A549 (cell line): Measurements from ENCODE around the gene GPR153. TPM values are rescaled to one million over a fixed set of nuclear protein-coding genes. Genes with fewer than 3 reads are reported as not detected.

Source experiments
- ATAC-seq, 2 experiments: fragments of 200-7000 bp in 1 of 2; fragments of >200 bp in 1 of 2; cut with Nextera tagmentation in 1 of 2; cut with Tn5 transposase in 1 of 2; 3 replicates each; pipeline versions ENCODE4 v1.8.0 to v1.9.1; 2018 to 2020; ENCODE audit warnings: mild to moderate bottlenecking in 1 of 2, moderate library complexity in 1 of 2
- CTCF ChIA-PET: fragments of 300-600 bp; sonication (Branson Sonifier 250); formaldehyde crosslinking; extraction: SDS; loops from one replicate; lab custom pipeline; 2021; ENCODE audit warnings: antibody characterized with exemption, inconsistent platforms; lab: Yijun Ruan, JAX
- POLR2A ChIA-PET: fragments of 350-600 bp; formaldehyde crosslinking; extraction: SDS; loops from one replicate; lab custom pipeline; 2021; ENCODE audit warnings: antibody characterized with exemption, inconsistent platforms; lab: Yijun Ruan, JAX
- DNase-seq, 2 experiments: peaks; one replicate each; pipeline versions ENCODE4 v3.0.0 to v3.0.0-alpha.2; 2011 to 2016; ENCODE audit warnings: low read depth in 1 of 2, low spot score in 1 of 2
- FAIRE-seq: peaks from 2 replicates; lab custom pipeline; 2011; peaks lifted over from hg19 to GRCh38; lab: Jason Lieb, UNC
- H3K27ac ChIP-seq, 2 experiments: fragments of >200 bp; sonication (Bioruptor Twin); formaldehyde crosslinking; 3 replicates each; pipeline ENCODE4 v1.5.1; 2016 to 2017
- H3K4me1 ChIP-seq: fragments of >200 bp; sonication (Bioruptor Twin); formaldehyde crosslinking; 3 replicates; pipeline ENCODE4 v1.6.1; 2016
- H3K4me2 ChIP-seq: fragments of >200 bp; sonication (Bioruptor Twin); formaldehyde crosslinking; 3 replicates; pipeline ENCODE4 v1.6.1; 2016
- H3K4me3 ChIP-seq: fragments of >200 bp; sonication (Bioruptor Twin); formaldehyde crosslinking; 3 replicates; pipeline ENCODE4 v1.5.1; 2016
- H3K9me3 ChIP-seq: fragments of >200 bp; sonication (Bioruptor Twin); formaldehyde crosslinking; 3 replicates; pipeline ENCODE4 v1.6.1; 2016
- EHF ChIP-seq: fragments of 250-450 bp; sonication (Bioruptor Pico); IDR thresholded peaks from 2 replicates; pipeline ENCODE4 v1.5.0; 2020; ENCODE audit warnings: mild to moderate bottlenecking
- EHMT2 ChIP-seq: fragments of 200-600 bp; sonication (generic); IDR thresholded peaks from 2 replicates; pipeline ENCODE4 v1.6.1; 2016; ENCODE audit warnings: antibody characterized with exemption, low read depth, mild to moderate bottlenecking, moderate library complexity
- EP300 ChIP-seq, 2 experiments: fragments of >200 bp; sonication (Bioruptor Twin); formaldehyde crosslinking; IDR thresholded peaks; 2 replicates in 1 of 2; 3 replicates in 1 of 2; pipeline ENCODE4 v1.6.1; 2016 to 2017
- ESRRA ChIP-seq: fragments of 150-350 bp; IDR thresholded peaks from 2 replicates; pipeline ENCODE4 v1.6.1; 2014; ENCODE audit warnings: mild to moderate bottlenecking, low read length, borderline replicate concordance
- FOSL2 ChIP-seq, 2 experiments: fragments of 450-650 bp in 1 of 2; fragments of >200 bp in 1 of 2; sonication (Bioruptor Twin) in 1 of 2; formaldehyde crosslinking; IDR thresholded peaks; 2 replicates each; pipeline versions ENCODE4 v1.5.0 to v1.6.1; 2016 to 2020; ENCODE audit warnings: mild to moderate bottlenecking in 1 of 2, moderate library complexity in 1 of 2
- HOXA7 ChIP-seq: fragments of 250-450 bp; sonication (Bioruptor Pico); IDR thresholded peaks from 2 replicates; pipeline ENCODE4 v1.5.0; 2020; ENCODE audit warnings: mild to moderate bottlenecking, moderate library complexity
- HOXB13 ChIP-seq: fragments of 250-450 bp; sonication (Bioruptor Pico); IDR thresholded peaks from 2 replicates; pipeline ENCODE4 v1.5.0; 2020; ENCODE audit warnings: low read depth, mild to moderate bottlenecking, moderate library complexity
- HOXB5 ChIP-seq: fragments of 250-450 bp; sonication (Bioruptor Pico); IDR thresholded peaks from 2 replicates; pipeline ENCODE4 v1.5.0; 2020; ENCODE audit warnings: mild to moderate bottlenecking, moderate library complexity
- JUN ChIP-seq, 2 experiments: fragments of >200 bp; sonication (Bioruptor Twin); formaldehyde crosslinking; IDR thresholded peaks; 2 replicates in 1 of 2; 3 replicates in 1 of 2; pipeline ENCODE4 v1.6.1; 2016 to 2017
- JUNB ChIP-seq: fragments of >200 bp; sonication (Bioruptor Twin); formaldehyde crosslinking; IDR thresholded peaks from 2 replicates; pipeline ENCODE4 v1.6.1; 2016
- MAFK ChIP-seq: fragments of 450-650 bp; IDR thresholded peaks from 2 replicates; pipeline ENCODE4 v1.6.1; 2014; ENCODE audit not compliant: partially characterized antibody
- NFE2L2 ChIP-seq: fragments of 150-350 bp; conservative IDR thresholded peaks from 2 replicates; pipeline ENCODE4 v1.6.1; 2014; ENCODE audit warnings: low read length
- NR3C1 ChIP-seq: fragments of >200 bp; sonication (Bioruptor Twin); formaldehyde crosslinking; IDR thresholded peaks from 3 replicates; pipeline ENCODE4 v1.6.1; 2017
- PHF8 ChIP-seq: fragments of 200-600 bp; sonication (generic); IDR thresholded peaks from 2 replicates; pipeline ENCODE4 v1.6.1; 2016; ENCODE audit warnings: low read depth, mild to moderate bottlenecking, antibody characterized with exemption, moderate library complexity, borderline replicate concordance
- POLR2A ChIP-seq: IDR thresholded peaks from 2 replicates; pipeline ENCODE4 v1.6.1; 2012; ENCODE audit warnings: mild to moderate bottlenecking, low read length
- RAD21 ChIP-seq, 2 experiments: fragments of >200 bp in 1 of 2; sonication (Bioruptor Twin) in 1 of 2; formaldehyde crosslinking in 1 of 2; IDR thresholded peaks in 1 of 2; conservative IDR thresholded peaks in 1 of 2; 2 replicates in 1 of 2; 3 replicates in 1 of 2; pipeline ENCODE4 v1.6.1; 2012 to 2018; ENCODE audit warnings: inconsistent platforms in 1 of 2
- ZSCAN20 ChIP-seq: fragments of 250-450 bp; sonication (Bioruptor Pico); IDR thresholded peaks from 2 replicates; pipeline ENCODE4 v1.8.0; 2022; ENCODE audit warnings: mild to moderate bottlenecking, moderate library complexity
- WGBS: methylation state at CpG from one replicate; pipeline ENCODE4 v1.1.6; 2017; ENCODE audit errors: missing lambda C conversion rate; 5-methylcytosine and 5-hydroxymethylcytosine counted together
- polyA plus RNA-seq, 4 experiments: library from polyadenylated mRNA; depleted of rRNA in 3 of 4; stranded (reverse); fragments of >200 nt; fragmentation: RNase III in 1 of 4; extraction: RNeasy Plus Mini Kit Qiagen cat#74134 plus additional on column Dnase treatment in 1 of 4; gene quantifications; 2 replicates in 3 of 4; 3 replicates in 1 of 4; pipeline ENCODE4 v1.2.3, GENCODE V29; 2011 to 2017
- TF ChIP-seq, protein P1 (sequence below): IDR thresholded peaks from 2 replicates; pipeline ENCODE4 v1.6.1; 2012
- TF ChIP-seq, protein P2 (sequence below): fragments of >200 bp; sonication (Bioruptor Twin); formaldehyde crosslinking; IDR thresholded peaks from 2 replicates; pipeline ENCODE4 v1.6.1; 2016
- TF ChIP-seq, protein P3 (sequence below): fragments of 200-600 bp; sonication (generic); IDR thresholded peaks from 2 replicates; pipeline ENCODE4 v1.6.1; 2016; ENCODE audit warnings: antibody characterized with exemption, mild to moderate bottlenecking, moderate library complexity
- TF ChIP-seq, protein P4 (sequence below): IDR thresholded peaks from 2 replicates; pipeline ENCODE4 v1.6.1; 2012; ENCODE audit warnings: low read depth, borderline replicate concordance
- TF ChIP-seq, protein P5 (sequence below): fragments of 250-450 bp; sonication (Bioruptor Pico); IDR thresholded peaks from 2 replicates; pipeline ENCODE4 v1.5.0; 2021; ENCODE audit warnings: mild to moderate bottlenecking, moderate library complexity, borderline replicate concordance

Gene GPR153
- polyA plus RNA-seq, 2 of the 4 experiments (the other 2 are of a cell fraction), result 0.56 to 1.4 TPM

DNA sequence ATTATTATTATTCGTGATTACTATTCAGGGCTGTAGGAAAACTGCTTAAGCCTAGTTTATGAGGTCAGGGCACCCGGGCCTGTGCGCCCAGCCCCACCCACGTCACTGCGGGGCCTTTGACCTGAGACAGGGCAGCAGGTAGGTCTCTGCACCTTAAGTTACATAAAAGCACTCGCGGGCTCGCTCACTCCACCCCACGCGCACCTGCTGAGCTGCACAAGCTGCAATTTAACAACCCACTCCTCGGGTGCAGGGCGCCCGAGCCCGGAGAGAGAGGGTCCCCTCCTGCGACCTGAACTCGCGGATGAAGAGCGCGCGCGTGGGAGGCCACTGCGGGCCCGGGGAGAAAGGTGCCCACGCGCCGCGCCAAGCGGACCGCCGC is 25.6 kb downstream of the GPR153 start:
- Histone ChIP-seq H3K9me3 (no peaks in the 10 kb centered on the region), H3K4me2 (peak overlapping the region; percentile 78), H3K4me1 (peaks cover 7% of the 10 kb centered on the region; the same call in 1 of the 3 replicates)
- no peak for DNase-seq
- CTCF ChIA-PET, result interaction anchor here (0.6 to 4.4 kb wide), 6 partner anchors 10 to 223 kb away, joined by 3 to 21 read pairs (median 4); partner anchors contain the start of gene RNF207
- TF ChIP-seq PHF8, result no peak
- TF ChIP-seq HOXB5, result no peak
- TF ChIP-seq, protein P1, sequence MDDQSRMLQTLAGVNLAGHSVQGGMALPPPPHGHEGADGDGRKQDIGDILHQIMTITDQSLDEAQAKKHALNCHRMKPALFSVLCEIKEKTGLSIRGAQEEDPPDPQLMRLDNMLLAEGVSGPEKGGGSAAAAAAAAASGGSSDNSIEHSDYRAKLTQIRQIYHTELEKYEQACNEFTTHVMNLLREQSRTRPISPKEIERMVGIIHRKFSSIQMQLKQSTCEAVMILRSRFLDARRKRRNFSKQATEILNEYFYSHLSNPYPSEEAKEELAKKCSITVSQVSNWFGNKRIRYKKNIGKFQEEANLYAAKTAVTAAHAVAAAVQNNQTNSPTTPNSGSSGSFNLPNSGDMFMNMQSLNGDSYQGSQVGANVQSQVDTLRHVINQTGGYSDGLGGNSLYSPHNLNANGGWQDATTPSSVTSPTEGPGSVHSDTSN, result no peak
- TF ChIP-seq HOXB13 (CRISPR knock-in tag), result no peak
- no peak for TF ChIP-seq NR3C1
- no peak for TF ChIP-seq NFE2L2
- no peak for TF ChIP-seq FOSL2 (IDR thresholded peaks at IDR 0.05)
- no peak for TF ChIP-seq FOSL2 (CRISPR knock-in tag; IDR thresholded peaks at IDR 0.05)
- TF ChIP-seq RAD21 (conservative IDR thresholded peaks at IDR 0.05 in 1 of 2, IDR thresholded peaks at IDR 0.05 in 1 of 2), result no peak
- TF ChIP-seq, all 56 proteins: peak for 0
- FAIRE-seq, result no peak
- Histone ChIP-seq H3K27ac (peak overlapping the region; percentile 99), H3K4me3 (peak overlapping the region; percentile 100)
- WGBS, result 0% methylated on average over 3 of the region's 30 CpGs
- POLR2A ChIA-PET, result interaction anchor here (1.0 to 1.6 kb wide), 4 partner anchors 9 to 30 kb away, joined by 3 to 9 read pairs (median 6); partner anchors contain the start of gene RNF207
- no peak for ATAC-seq

DNA sequence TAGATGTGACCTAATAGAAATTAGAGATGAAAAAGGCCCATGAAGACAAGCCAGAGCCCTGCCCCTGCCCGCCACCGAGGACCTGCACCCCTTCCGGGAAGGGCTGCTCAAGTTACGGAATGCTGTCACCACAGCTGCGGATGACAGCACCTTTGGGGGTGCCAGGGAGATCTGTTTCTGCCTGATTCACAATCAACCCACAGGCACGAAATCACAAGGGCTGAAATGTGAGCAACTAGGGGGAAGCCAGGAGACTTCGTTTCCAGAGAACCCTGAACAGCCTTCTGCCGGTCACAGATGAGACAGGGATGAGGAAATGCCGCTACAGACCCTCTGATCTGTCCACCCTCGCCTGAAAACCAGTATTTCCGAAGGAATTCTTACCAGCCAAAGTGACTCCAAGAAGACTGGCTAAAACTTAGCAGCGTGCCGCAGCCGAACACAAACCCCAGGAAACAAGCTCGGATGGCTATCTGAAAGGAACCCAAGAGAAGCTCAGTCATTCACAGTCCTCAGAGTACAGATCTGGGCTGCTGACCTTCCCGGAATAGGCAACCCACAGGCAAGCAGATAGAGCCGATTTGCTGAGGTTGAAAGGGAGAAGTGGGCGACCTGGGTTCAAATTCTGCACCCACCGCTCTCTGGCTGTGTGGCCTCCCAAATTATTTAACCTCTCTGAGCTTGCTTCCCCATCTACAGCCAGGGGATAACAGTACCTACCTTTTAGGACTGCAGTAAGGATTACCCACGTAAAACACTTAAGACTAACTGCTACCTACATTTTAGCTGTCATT is 26.2 kb downstream of the GPR153 start:
- WGBS, result 37% methylated on average over 17 of the region's 20 CpGs
- peak overlapping the region; percentile 99 for H3K27ac ChIP-seq
- ATAC-seq, result no peak

DNA sequence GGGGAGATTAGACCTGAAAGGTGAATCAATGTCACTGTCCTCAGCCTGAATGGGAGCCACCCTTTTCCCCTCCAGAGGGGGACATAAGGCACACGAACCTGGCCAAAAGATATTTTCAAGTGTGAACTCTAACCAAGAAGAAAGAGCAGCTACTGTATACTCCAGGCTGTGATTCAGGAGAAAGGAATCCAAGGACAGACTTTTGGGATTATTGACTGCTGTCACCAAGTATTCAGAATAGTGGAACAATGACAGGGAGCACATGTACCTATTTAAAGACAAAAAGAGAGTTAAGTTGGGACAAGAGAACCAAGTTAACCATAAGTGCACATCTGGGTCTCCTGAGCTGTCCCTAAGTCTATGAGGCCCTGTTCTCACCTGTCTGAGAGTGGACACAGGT is 27.5 kb downstream of the GPR153 start:
- Histone ChIP-seq H3K4me3 (no peak overlapping the region), H3K27ac (no peak overlapping the region), H3K4me1 (peaks cover 7% of the 10 kb centered on the region; the same call in 1 of the 3 replicates), H3K4me2 (no peak overlapping the region), H3K9me3 (no peaks in the 10 kb centered on the region)
- ATAC-seq (no peak), DNase-seq (no peak), FAIRE-seq (no peak)
- TF ChIP-seq HOXA7 (no peak), POLR2A (no peak), JUN (IDR thresholded peaks at IDR 0.05) (no peak), EHF (no peak), ZSCAN20 (CRISPR knock-in tag) (no peak), ESRRA (no peak), JUNB (no peak), EP300 (IDR thresholded peaks at IDR 0.05) (no peak)
- TF ChIP-seq, protein P2, sequence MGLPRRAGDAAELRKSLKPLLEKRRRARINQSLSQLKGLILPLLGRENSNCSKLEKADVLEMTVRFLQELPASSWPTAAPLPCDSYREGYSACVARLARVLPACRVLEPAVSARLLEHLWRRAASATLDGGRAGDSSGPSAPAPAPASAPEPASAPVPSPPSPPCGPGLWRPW, result no peak
- TF ChIP-seq, protein P3, sequence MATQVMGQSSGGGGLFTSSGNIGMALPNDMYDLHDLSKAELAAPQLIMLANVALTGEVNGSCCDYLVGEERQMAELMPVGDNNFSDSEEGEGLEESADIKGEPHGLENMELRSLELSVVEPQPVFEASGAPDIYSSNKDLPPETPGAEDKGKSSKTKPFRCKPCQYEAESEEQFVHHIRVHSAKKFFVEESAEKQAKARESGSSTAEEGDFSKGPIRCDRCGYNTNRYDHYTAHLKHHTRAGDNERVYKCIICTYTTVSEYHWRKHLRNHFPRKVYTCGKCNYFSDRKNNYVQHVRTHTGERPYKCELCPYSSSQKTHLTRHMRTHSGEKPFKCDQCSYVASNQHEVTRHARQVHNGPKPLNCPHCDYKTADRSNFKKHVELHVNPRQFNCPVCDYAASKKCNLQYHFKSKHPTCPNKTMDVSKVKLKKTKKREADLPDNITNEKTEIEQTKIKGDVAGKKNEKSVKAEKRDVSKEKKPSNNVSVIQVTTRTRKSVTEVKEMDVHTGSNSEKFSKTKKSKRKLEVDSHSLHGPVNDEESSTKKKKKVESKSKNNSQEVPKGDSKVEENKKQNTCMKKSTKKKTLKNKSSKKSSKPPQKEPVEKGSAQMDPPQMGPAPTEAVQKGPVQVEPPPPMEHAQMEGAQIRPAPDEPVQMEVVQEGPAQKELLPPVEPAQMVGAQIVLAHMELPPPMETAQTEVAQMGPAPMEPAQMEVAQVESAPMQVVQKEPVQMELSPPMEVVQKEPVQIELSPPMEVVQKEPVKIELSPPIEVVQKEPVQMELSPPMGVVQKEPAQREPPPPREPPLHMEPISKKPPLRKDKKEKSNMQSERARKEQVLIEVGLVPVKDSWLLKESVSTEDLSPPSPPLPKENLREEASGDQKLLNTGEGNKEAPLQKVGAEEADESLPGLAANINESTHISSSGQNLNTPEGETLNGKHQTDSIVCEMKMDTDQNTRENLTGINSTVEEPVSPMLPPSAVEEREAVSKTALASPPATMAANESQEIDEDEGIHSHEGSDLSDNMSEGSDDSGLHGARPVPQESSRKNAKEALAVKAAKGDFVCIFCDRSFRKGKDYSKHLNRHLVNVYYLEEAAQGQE, result no peak
- TF ChIP-seq, protein P4, sequence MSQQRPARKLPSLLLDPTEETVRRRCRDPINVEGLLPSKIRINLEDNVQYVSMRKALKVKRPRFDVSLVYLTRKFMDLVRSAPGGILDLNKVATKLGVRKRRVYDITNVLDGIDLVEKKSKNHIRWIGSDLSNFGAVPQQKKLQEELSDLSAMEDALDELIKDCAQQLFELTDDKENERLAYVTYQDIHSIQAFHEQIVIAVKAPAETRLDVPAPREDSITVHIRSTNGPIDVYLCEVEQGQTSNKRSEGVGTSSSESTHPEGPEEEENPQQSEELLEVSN, result no peak
- TF ChIP-seq, protein P5, sequence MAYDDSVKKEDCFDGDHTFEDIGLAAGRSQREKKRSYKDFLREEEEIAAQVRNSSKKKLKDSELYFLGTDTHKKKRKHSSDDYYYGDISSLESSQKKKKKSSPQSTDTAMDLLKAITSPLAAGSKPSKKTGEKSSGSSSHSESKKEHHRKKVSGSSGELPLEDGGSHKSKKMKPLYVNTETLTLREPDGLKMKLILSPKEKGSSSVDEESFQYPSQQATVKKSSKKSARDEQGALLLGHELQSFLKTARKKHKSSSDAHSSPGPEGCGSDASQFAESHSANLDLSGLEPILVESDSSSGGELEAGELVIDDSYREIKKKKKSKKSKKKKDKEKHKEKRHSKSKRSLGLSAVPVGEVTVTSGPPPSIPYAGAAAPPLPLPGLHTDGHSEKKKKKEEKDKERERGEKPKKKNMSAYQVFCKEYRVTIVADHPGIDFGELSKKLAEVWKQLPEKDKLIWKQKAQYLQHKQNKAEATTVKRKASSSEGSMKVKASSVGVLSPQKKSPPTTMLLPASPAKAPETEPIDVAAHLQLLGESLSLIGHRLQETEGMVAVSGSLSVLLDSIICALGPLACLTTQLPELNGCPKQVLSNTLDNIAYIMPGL, result no peak
- POLR2A ChIA-PET, result no interaction called here
- CTCF ChIA-PET, result interaction anchor here (0.9 kb wide), 1 partner anchor 13 kb away, joined by 5 read pairs; no protein-coding TSS in a partner anchor
- WGBS, result 33% methylated on average over 1 of the region's 1 CpG

More for the DNA sequence above, 26.2 kb downstream of the GPR153 start:
- H3K4me2 ChIP-seq, result peak overlapping the region; percentile 78
- H3K4me1 ChIP-seq, result peaks cover 7% of the 10 kb centered on the region; the same call in 1 of the 3 replicates
- DNase-seq (no peak), FAIRE-seq (no peak)
- peak overlapping the region; percentile 100 for H3K4me3 ChIP-seq
- CTCF ChIA-PET, result interaction anchor here (1.0 to 4.4 kb wide), 5 partner anchors 10 to 30 kb away, joined by 3 to 21 read pairs (median 4); partner anchors contain the start of gene RNF207
- H3K9me3 ChIP-seq, result no peaks in the 10 kb centered on the region
- TF ChIP-seq FOSL2 (IDR thresholded peaks at IDR 0.05) (no peak), FOSL2 (CRISPR knock-in tag; IDR thresholded peaks at IDR 0.05) (no peak), MAFK (no peak), EHMT2 (no peak), ZSCAN20 (CRISPR knock-in tag) (no peak)
- POLR2A ChIA-PET, result interaction anchor here (1.0 kb wide), 1 partner anchor 9 kb away, joined by 3 read pairs; no protein-coding TSS in a partner anchor
